Neural cell (in vitro differentiated cells): ENCODE results near the gene SLC4A8. TPM values are rescaled to one million over a fixed set of nuclear protein-coding genes. Genes with fewer than 3 reads are reported as not detected.

ENCODE experiments used
- H2AFZ ChIP-seq: fragments of 200-600, 300-800 bp; sonication (generic), shearing (Covaris generic); 2 replicates; pipeline ENCODE4 v1.6.0; 2014; ENCODE audit warnings: low read depth, mild to moderate bottlenecking, antibody characterized with exemption, low read length, moderate library complexity
- H3F3A ChIP-seq: fragments of 200-600 bp; shearing (Covaris generic); 2 replicates; pipeline ENCODE4 v1.6.1; 2016; ENCODE audit warnings: mild to moderate bottlenecking, moderate library complexity, mixed read lengths, antibody characterized with exemption, low read length; ENCODE audit not compliant: insufficient read depth, poor library complexity, severe bottlenecking
- H3K27ac ChIP-seq: fragments of 200-600, 300-800 bp; sonication (generic), shearing (Covaris generic); 2 replicates; pipeline ENCODE4 v1.5.1; 2014; ENCODE audit warnings: mild to moderate bottlenecking, low read length, moderate library complexity
- H3K27me3 ChIP-seq: fragments of 300-800, 200-600 bp; sonication (generic), shearing (Covaris generic); 2 replicates; pipeline ENCODE4 v1.6.0; 2014; ENCODE audit warnings: mild to moderate bottlenecking, low read depth, low read length, moderate library complexity; ENCODE audit not compliant: insufficient read depth
- H3K36me3 ChIP-seq: fragments of 300-800, 200-600 bp; sonication (generic), shearing (Covaris generic); 2 replicates; pipeline ENCODE4 v1.5.1; 2014; ENCODE audit warnings: mild to moderate bottlenecking, antibody characterized with exemption, low read length, moderate library complexity; ENCODE audit not compliant: insufficient read depth
- H3K4me2 ChIP-seq: fragments of 300-800, 200-600 bp; sonication (generic), shearing (Covaris generic); 2 replicates; pipeline ENCODE4 v1.6.0; 2014; ENCODE audit warnings: mild to moderate bottlenecking, low read length
- H3K4me3 ChIP-seq: fragments of 300-800, 200-600 bp; sonication (generic), shearing (Covaris generic); 2 replicates; pipeline ENCODE4 v1.5.1; 2014; ENCODE audit warnings: mild to moderate bottlenecking, low read length, moderate library complexity
- H3K79me2 ChIP-seq: fragments of 200-600 bp; shearing (Covaris generic); replicated peaks from 2 replicates; pipeline ENCODE4 v1.6.0; 2014; ENCODE audit warnings: mild to moderate bottlenecking, low read length, moderate library complexity; ENCODE audit not compliant: insufficient read depth
- H3K9ac ChIP-seq: fragments of 300-800, 200-600 bp; sonication (generic), shearing (Covaris generic); 2 replicates; pipeline ENCODE4 v1.6.1; 2016; ENCODE audit warnings: mild to moderate bottlenecking, low read length, mixed read lengths
- H3K9me2 ChIP-seq: fragments of 200-600 bp; shearing (Covaris generic); 2 replicates; pipeline ENCODE4 v1.6.1; 2016; ENCODE audit warnings: mild to moderate bottlenecking, low read length, mixed read lengths; ENCODE audit not compliant: insufficient read depth
- H3K9me3 ChIP-seq: fragments of 200-600, 300-800 bp; sonication (generic), shearing (Covaris generic); 2 replicates; pipeline ENCODE4 v1.6.1; 2016; ENCODE audit warnings: mild to moderate bottlenecking, mixed run types, low read length, moderate library complexity, mixed read lengths
- H4K20me1 ChIP-seq: fragments of 200-600 bp; shearing (Covaris generic); 2 replicates; pipeline ENCODE4 v1.6.1; 2016; ENCODE audit warnings: mild to moderate bottlenecking, mixed run types; ENCODE audit not compliant: insufficient read depth
- CTCF ChIP-seq: fragments of 450-650 bp; IDR thresholded peaks from 2 replicates; pipeline ENCODE4 v1.5.1; 2014; ENCODE audit warnings: antibody characterized with exemption, mild to moderate bottlenecking, moderate library complexity; ENCODE audit not compliant: poor library complexity, severe bottlenecking
- EP300 ChIP-seq: fragments of 450-650 bp; conservative IDR thresholded peaks from 2 replicates; pipeline ENCODE4 v1.6.1; 2014; ENCODE audit warnings: antibody characterized with exemption, mild to moderate bottlenecking, moderate library complexity; ENCODE audit not compliant: poor library complexity, severe bottlenecking
- EZH2 ChIP-seq: fragments of 200-600, 300-800 bp; shearing (Covaris generic), sonication (generic); IDR thresholded peaks from 2 replicates; pipeline ENCODE4 v1.6.1; 2014; ENCODE audit warnings: antibody characterized with exemption, low read length, borderline replicate concordance, mild to moderate bottlenecking; ENCODE audit not compliant: insufficient read depth, poor library complexity, severe bottlenecking
- MXI1 ChIP-seq: fragments of 450-650 bp; conservative IDR thresholded peaks from 2 replicates; pipeline ENCODE4 v1.6.1; 2014; ENCODE audit warnings: antibody characterized with exemption, mild to moderate bottlenecking; ENCODE audit not compliant: poor library complexity, severe bottlenecking
- POLR2AphosphoS5 ChIP-seq: IDR thresholded peaks from 2 replicates; pipeline ENCODE4 v1.6.1; 2012
- RAD21 ChIP-seq: fragments of 450-650 bp; conservative IDR thresholded peaks from 2 replicates; pipeline ENCODE4 v1.6.1; 2014; ENCODE audit warnings: antibody characterized with exemption, mild to moderate bottlenecking, moderate library complexity
- REST ChIP-seq: IDR thresholded peaks from 2 replicates; pipeline ENCODE4 v1.6.1; 2012; ENCODE audit warnings: borderline replicate concordance
- SMC3 ChIP-seq: fragments of 450-650 bp; conservative IDR thresholded peaks from 2 replicates; pipeline ENCODE4 v1.6.1; 2014; ENCODE audit warnings: antibody characterized with exemption, mild to moderate bottlenecking, moderate library complexity; ENCODE audit not compliant: poor library complexity
- TAF1 ChIP-seq: IDR thresholded peaks from 2 replicates; pipeline ENCODE4 v1.6.1; 2012; ENCODE audit warnings: low read depth
- polyA plus RNA-seq: library from polyadenylated mRNA; depleted of rRNA; stranded (reverse); fragments of >200 nt; gene quantifications from 2 replicates; pipeline ENCODE4 v1.2.3, GENCODE V29; 2014

SLC4A8 gene
- polyA plus RNA-seq, 1 donor from 2014 or later = 37.8 TPM

GRCh38 chr12:51548241-51548640 lies 123.6 kb downstream of the SLC4A8 start:
- H3K27me3 ChIP-seq = no peaks in the 10 kb centered on the region
- TF ChIP-seq TAF1 (no peak), POLR2AphosphoS5 (no peak), SMC3 (no peak), RAD21 (no peak), EZH2 (no peak), EP300 (no peak), MXI1 (no peak), CTCF (no peak), REST (no peak)
- no peak overlapping the region for H3K4me3 ChIP-seq
- no peaks in the 10 kb centered on the region for H3K9me2 ChIP-seq
- H3F3A ChIP-seq = no peaks in the 10 kb centered on the region
- no peak overlapping the region for H3K4me2 ChIP-seq
- H3K27ac ChIP-seq = no peak overlapping the region
- no peak overlapping the region for H2AFZ ChIP-seq
- H3K36me3 ChIP-seq = no peaks in the 10 kb centered on the region
- H3K9me3 ChIP-seq = no peaks in the 10 kb centered on the region
- no peaks in the 10 kb centered on the region for H4K20me1 ChIP-seq
- no peak overlapping the region for H3K9ac ChIP-seq
- no peaks in the 10 kb centered on the region for H3K79me2 ChIP-seq

GRCh38 chr12:51549637-51550036 lies 125.0 kb downstream of the SLC4A8 start:
- Histone ChIP-seq H3K27me3 (no peaks in the 10 kb centered on the region), H3K36me3 (no peaks in the 10 kb centered on the region), H3K79me2 (no peaks in the 10 kb centered on the region), H3K9ac (no peak overlapping the region), H3K4me3 (no peak overlapping the region), H2AFZ (no peak overlapping the region), H3F3A (no peaks in the 10 kb centered on the region), H3K27ac (no peak overlapping the region), H3K9me3 (no peaks in the 10 kb centered on the region), H3K9me2 (no peaks in the 10 kb centered on the region), H3K4me2 (no peak overlapping the region), H4K20me1 (no peaks in the 10 kb centered on the region)
- no peak for TF ChIP-seq RAD21
- no peak for TF ChIP-seq SMC3
- no peak for TF ChIP-seq EZH2
- TF ChIP-seq EP300 = no peak
- TF ChIP-seq POLR2AphosphoS5 = no peak
- TF ChIP-seq CTCF = no peak
- no peak for TF ChIP-seq MXI1
- no peak for TF ChIP-seq REST
- TF ChIP-seq TAF1 = no peak
